Uterus (tissue), 2 donors: ENCODE results near the gene PCSK2.

Experiments used
- CTCF ChIP-seq, 4 experiments: fragments of 200-600 bp in 2 of 4; fragments of 450-650 bp in 2 of 4; sonication (generic) in 2 of 4; IDR thresholded peaks; one replicate each; pipeline ENCODE4 v1.5.1; 2016 to 2019; ENCODE audit warnings: antibody characterized with exemption in 4 of 4, mild to moderate bottlenecking in 2 of 4, moderate library complexity in 1 of 4
- POLR2A ChIP-seq, 2 donors: fragments of 450-650 bp; IDR thresholded peaks; one replicate each; pipeline ENCODE4 v1.6.1; 2016; ENCODE audit warnings: antibody characterized with exemption in 2 of 2, mild to moderate bottlenecking in 1 of 2, moderate library complexity in 1 of 2

GRCh38 chr20:17210387-17210786 lies 16.5 kb upstream of the PCSK2 start:
- TF ChIP-seq POLR2A (IDR thresholded peaks at IDR 0.05) (no peak), CTCF (IDR thresholded peaks at IDR 0.05) (no peak)
